Measurements from ENCODE around the gene MEOX2.

Gene MEOX2

GRCh38 chr7:15703732-15704131, 17.2 kb upstream of the MEOX2 start:
- no peak overlapping the region for H2AFZ ChIP-seq (ENCODE audit: low read length)
- H3K27me3 ChIP-seq (ENCODE audit: insufficient read depth, low read length, poor library complexity, severe bottlenecking), result no peaks in the 10 kb centered on the region
- no peak for TF ChIP-seq CTCF (conservative IDR thresholded peaks at IDR 0.05; ENCODE audit: low read length)
- TF ChIP-seq EZH2phosphoT487 (IDR thresholded peaks at IDR 0.05; ENCODE audit: borderline replicate concordance), result no peak
- no peaks in the 10 kb centered on the region for H3K9me3 ChIP-seq (ENCODE audit: insufficient read depth, low read depth, low read length)
- no peaks in the 10 kb centered on the region for H3K36me3 ChIP-seq (ENCODE audit: insufficient read depth, low read length)
- H3K9ac ChIP-seq (ENCODE audit: low read depth, low read length, poor library complexity, severe bottlenecking), result no peak overlapping the region
- no peak overlapping the region for H3K4me2 ChIP-seq (ENCODE audit: low read depth, low read length, poor library complexity, severe bottlenecking)
- 0 out of 2 replicates have a peak, but pooled peaks cover 3% of the 10 kb centered on the region for H3K9me2 ChIP-seq (replicated peaks; ENCODE audit: low read depth, low read length)
- H3K4me1 ChIP-seq (ENCODE audit: insufficient read depth, low read length, poor library complexity, severe bottlenecking), result no peaks in the 10 kb centered on the region
- H3K4me3 ChIP-seq (ENCODE audit: low read length, poor library complexity, severe bottlenecking), result no peak overlapping the region
- no peaks in the 10 kb centered on the region for H4K20me1 ChIP-seq (ENCODE audit: insufficient read depth, low read length, poor library complexity, severe bottlenecking)
- no peaks in the 10 kb centered on the region for H3K79me2 ChIP-seq (ENCODE audit: insufficient read depth, low read length)
- no peaks in the 10 kb centered on the region for H3F3A ChIP-seq (ENCODE audit: low read depth)

GRCh38 chr7:15692501-15693020, 6.1 kb upstream of the MEOX2 start:
- H3K9ac ChIP-seq (ENCODE audit: low read depth, low read length, poor library complexity, severe bottlenecking), result no peak overlapping the region
- H3K27me3 ChIP-seq (ENCODE audit: insufficient read depth, low read length, poor library complexity, severe bottlenecking), result no peaks in the 10 kb centered on the region
- no peaks in the 10 kb centered on the region for H3K9me3 ChIP-seq (ENCODE audit: insufficient read depth, low read depth, low read length)
- H3K79me2 ChIP-seq (ENCODE audit: insufficient read depth, low read length), result no peaks in the 10 kb centered on the region
- H3K4me3 ChIP-seq (ENCODE audit: low read length, poor library complexity, severe bottlenecking), result no peak overlapping the region
- H3K9me2 ChIP-seq (replicated peaks; ENCODE audit: low read depth, low read length), result no peaks in the 10 kb centered on the region
- H3K4me2 ChIP-seq (ENCODE audit: low read depth, low read length, poor library complexity, severe bottlenecking), result no peak overlapping the region
- H4K20me1 ChIP-seq (ENCODE audit: insufficient read depth, low read length, poor library complexity, severe bottlenecking), result no peaks in the 10 kb centered on the region
- no peak overlapping the region for H2AFZ ChIP-seq (ENCODE audit: low read length)
- no peaks in the 10 kb centered on the region for H3K4me1 ChIP-seq (ENCODE audit: insufficient read depth, low read length, poor library complexity, severe bottlenecking)
- no peaks in the 10 kb centered on the region for H3K36me3 ChIP-seq (ENCODE audit: insufficient read depth, low read length)
- TF ChIP-seq EZH2phosphoT487 (IDR thresholded peaks at IDR 0.05; ENCODE audit: borderline replicate concordance) (no peak), CTCF (conservative IDR thresholded peaks at IDR 0.05; ENCODE audit: low read length) (no peak)
- no peaks in the 10 kb centered on the region for H3F3A ChIP-seq (ENCODE audit: low read depth)

GRCh38 chr7:15688911-15689310, 2.4 kb upstream of the MEOX2 start:
- H3K27me3 ChIP-seq (ENCODE audit: insufficient read depth, low read length, poor library complexity, severe bottlenecking), result no peaks in the 10 kb centered on the region
- H3K9ac ChIP-seq (ENCODE audit: low read depth, low read length, poor library complexity, severe bottlenecking), result no peak overlapping the region
- no peaks in the 10 kb centered on the region for H4K20me1 ChIP-seq (ENCODE audit: insufficient read depth, low read length, poor library complexity, severe bottlenecking)
- H3K79me2 ChIP-seq (ENCODE audit: insufficient read depth, low read length), result no peaks in the 10 kb centered on the region
- no peaks in the 10 kb centered on the region for H3K9me2 ChIP-seq (replicated peaks; ENCODE audit: low read depth, low read length)
- no peaks in the 10 kb centered on the region for H3K36me3 ChIP-seq (ENCODE audit: insufficient read depth, low read length)
- H3K9me3 ChIP-seq (ENCODE audit: insufficient read depth, low read depth, low read length), result no peaks in the 10 kb centered on the region
- H3K4me3 ChIP-seq (ENCODE audit: low read length, poor library complexity, severe bottlenecking), result no peak overlapping the region
- no peak overlapping the region for H2AFZ ChIP-seq (ENCODE audit: low read length)
- no peak for TF ChIP-seq CTCF (conservative IDR thresholded peaks at IDR 0.05; ENCODE audit: low read length)
- TF ChIP-seq EZH2phosphoT487 (IDR thresholded peaks at IDR 0.05; ENCODE audit: borderline replicate concordance), result no peak
- no peaks in the 10 kb centered on the region for H3F3A ChIP-seq (ENCODE audit: low read depth)
- no peak overlapping the region for H3K4me2 ChIP-seq (ENCODE audit: low read depth, low read length, poor library complexity, severe bottlenecking)
- H3K4me1 ChIP-seq (ENCODE audit: insufficient read depth, low read length, poor library complexity, severe bottlenecking), result no peaks in the 10 kb centered on the region
